ENCODE data around the gene MACROD2. TPM values are rescaled to one million over a fixed set of nuclear protein-coding genes. Genes with fewer than 3 reads are reported as not detected.

Gene MACROD2
- total RNA-seq, 4 donors from 2014 or later: 2.9 to 11.3 (median 8.0) TPM

DNA sequence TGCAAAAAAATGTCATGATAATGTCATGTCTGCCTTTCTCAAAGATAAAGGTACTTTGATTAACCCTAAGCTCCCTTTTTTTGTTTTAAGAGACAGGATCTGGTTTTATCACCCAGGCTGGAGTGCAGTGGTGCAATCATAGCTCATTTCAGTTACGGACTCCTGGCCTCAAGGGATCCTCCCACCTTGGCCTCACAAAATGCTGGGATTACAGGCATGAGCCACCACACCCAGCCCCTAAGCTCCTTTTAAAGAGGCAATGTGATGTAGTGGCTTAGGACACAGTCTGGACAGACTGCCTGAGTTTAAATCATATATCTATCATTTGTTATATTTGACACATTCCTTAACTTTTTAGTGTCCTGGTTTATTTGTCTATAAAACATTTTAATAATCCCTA is 265.1 kb downstream of the MACROD2 start:
- TF ChIP-seq, protein P1, sequence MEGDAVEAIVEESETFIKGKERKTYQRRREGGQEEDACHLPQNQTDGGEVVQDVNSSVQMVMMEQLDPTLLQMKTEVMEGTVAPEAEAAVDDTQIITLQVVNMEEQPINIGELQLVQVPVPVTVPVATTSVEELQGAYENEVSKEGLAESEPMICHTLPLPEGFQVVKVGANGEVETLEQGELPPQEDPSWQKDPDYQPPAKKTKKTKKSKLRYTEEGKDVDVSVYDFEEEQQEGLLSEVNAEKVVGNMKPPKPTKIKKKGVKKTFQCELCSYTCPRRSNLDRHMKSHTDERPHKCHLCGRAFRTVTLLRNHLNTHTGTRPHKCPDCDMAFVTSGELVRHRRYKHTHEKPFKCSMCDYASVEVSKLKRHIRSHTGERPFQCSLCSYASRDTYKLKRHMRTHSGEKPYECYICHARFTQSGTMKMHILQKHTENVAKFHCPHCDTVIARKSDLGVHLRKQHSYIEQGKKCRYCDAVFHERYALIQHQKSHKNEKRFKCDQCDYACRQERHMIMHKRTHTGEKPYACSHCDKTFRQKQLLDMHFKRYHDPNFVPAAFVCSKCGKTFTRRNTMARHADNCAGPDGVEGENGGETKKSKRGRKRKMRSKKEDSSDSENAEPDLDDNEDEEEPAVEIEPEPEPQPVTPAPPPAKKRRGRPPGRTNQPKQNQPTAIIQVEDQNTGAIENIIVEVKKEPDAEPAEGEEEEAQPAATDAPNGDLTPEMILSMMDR (IDR thresholded peaks at IDR 0.05; ENCODE audit: low read depth): no peak

DNA sequence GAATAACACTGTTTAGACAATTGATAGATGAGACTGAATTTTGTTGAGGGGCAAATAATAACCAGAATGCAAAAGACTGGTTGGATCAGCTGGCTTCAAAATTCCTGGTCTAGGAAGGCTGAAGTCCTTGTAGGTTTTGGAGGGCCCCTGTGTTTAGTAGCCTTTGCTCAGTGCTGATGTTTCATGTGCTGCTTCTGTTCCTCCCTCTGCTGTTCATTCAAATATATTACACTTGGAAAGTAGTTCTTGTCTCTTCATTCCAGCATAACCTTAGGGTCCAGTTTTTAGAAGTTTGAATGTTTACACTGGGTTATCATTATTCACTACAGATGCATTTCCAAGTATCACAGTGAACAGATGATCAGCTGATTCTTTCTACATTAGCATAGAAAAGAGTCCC is 269.6 kb downstream of the MACROD2 start:
- TF ChIP-seq, protein P1 (IDR thresholded peaks at IDR 0.05; ENCODE audit: low read depth): no peak

DNA sequence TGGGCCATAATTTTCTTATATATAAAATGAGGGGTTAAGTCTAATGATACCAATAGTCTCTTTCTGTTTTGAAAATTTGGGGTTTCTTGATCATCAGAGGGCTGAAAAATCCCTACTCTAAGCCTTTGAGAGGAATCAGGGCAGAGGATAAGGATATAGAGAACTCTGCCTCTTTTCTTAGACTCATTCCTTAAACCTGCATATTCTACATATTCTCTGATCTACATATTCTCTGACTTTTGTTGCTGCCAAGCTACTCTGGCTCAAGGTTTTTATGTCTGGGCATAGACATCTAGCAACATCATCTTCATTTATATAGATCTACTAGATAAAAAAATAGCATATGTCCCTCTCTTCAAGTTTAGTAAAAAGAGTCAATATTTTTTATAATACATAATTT is 270.9 kb downstream of the MACROD2 start:
- TF ChIP-seq, protein P1 (IDR thresholded peaks at IDR 0.05; ENCODE audit: low read depth): no peak

DNA sequence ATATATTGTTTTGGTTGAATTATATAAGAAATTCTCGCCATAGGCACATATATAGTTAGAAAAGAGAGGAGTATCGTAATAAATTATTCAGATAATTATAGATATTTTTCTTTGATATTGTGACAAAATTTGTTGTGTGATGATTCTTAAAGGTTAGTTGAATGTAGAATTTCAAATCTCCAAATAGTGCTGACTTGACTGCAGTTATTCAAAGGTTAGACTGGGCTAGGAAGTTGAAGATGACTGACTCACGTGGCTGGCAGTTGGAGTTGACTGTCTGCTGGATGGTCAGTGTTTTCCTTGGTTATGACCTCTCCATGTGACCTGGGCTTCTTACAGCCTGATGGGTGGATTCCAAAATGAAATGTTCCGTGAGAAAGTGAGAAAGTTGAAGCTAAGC is 286.8 kb downstream of the MACROD2 start:
- TF ChIP-seq, protein P1 (IDR thresholded peaks at IDR 0.05; ENCODE audit: low read depth): no peak

DNA sequence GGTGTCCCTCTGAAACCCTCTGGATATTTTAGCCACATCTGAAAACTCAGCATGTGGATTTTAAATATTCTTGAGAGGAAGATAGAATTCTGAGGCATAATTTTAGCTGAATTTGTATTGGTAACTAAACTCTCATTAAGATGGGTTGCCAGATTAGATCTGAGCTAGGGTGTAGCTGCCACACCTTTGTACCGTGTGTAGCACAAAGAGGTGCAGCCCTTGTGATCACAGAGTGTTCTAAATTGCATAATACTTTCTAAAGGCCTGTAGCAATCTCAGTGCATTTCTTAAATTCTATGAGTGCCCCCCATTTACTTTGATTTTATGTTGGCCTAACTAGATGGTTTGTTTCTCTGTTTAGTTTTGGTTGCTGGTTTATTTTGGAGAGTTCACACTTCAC is 289.1 kb downstream of the MACROD2 start:
- TF ChIP-seq, protein P1 (IDR thresholded peaks at IDR 0.05; ENCODE audit: low read depth): no peak

DNA sequence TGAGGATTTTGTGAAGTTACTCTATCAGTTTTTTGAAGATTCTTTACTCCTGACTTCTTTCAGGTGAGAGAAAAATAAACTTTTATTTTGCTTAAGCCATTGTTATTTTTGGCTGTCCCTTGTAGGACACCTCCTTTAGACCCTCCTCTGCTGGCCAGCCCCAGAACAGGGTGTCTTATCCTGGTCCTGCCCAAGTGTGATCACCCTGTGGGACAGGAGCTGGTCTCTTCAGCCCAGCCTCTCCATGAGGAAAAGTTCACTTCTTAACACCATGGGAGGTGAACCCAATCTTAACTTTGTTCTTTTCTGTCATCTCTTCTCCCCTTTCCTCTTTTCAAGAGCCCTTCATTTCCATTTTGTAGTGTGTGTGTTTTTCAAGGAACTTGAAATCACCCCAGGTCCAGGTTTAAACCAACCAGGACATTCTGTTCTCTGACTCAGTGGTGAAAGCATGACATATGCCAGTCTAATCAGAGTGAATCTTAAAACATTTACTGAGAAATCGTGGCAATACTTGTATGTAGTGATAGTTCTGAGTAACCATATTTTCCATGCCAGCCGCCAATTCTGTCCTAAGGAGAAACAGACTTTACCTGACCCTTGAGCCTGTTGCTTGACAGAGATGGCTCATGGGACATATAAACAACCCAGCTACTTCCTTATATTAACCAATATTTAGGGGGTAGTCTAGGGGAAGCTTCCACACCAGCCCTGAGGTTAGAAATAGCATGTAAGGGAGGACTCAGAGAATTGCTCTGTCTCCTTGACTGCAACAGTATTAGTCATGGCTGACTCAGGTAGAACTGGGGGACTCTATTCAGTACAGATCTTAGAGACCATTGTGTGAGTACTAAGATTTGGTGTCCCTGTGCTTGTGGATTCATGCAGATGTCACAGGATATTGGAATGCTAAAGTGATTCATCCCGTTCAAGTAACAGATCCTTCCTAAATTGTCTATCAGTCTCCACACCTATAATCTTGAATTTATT is 293.3 kb downstream of the MACROD2 start:
- TF ChIP-seq, protein P1 (IDR thresholded peaks at IDR 0.05; ENCODE audit: low read depth): no peak

DNA sequence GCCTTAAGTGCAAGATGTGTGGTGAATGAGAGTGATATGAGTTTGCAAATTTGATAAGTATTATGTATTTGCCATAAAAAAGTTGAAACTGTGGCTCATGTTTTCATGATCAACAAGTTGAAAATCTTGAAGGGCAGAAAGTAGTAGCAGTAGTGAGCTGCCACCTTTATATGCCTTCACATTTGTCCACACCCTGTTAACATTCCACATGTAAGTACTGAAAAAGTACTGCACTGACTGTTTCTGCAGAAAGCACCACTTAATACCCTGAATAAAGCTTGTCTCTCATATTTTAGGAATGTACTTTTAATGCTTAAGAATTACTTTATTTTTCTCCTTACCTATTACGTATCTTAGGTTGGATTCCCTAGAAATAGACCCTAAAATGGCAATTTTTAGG is 296.2 kb downstream of the MACROD2 start:
- TF ChIP-seq, protein P1 (IDR thresholded peaks at IDR 0.05; ENCODE audit: low read depth): no peak

Measured in subcutaneous adipose tissue (tissue), 4 donors.